T-helper 22 cell (primary cell): ENCODE measurements around the gene CYBA.

Source experiments
- DNase-seq: peaks from one replicate; pipeline ENCODE4 v3.0.0-alpha.2; 2020; ENCODE audit warnings: low read depth

The CYBA gene

DNA sequence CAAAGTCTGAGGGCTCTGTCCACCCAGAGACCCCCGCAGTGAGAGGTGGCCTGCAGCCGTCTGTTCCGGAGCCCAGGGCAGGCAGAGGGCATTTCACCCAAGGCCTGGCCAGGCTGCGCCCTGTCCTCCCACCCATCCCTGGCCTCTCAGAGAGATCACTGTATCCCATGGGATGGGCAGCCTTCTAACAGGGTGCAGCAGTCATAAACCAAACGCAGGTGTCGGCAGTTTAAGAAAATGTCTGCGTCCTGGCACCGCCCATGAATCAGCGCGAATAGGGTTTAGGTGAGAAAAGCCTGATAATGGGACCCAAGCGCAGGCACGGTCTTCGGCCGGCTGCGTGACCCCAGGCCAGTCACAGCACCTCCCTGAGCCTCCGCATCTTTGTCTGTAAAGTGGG, 5.4 kb downstream of the CYBA start:
- no peak for DNase-seq

DNA sequence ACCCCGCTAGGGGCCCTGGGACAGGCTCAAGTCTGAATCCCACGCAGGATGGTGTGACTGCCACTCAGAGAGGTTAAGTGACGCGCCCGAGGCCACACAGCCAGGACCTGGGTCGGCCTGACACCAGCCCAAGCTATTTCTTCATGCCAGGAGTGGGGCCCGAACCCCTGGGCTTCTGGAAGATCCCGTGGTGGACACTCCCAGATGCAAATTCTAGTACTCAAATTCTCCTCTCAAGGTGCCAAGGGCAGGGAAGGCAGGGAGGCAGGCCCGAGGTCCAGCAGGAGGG, 7.3 kb downstream of the CYBA start:
- DNase-seq: no peak

DNA sequence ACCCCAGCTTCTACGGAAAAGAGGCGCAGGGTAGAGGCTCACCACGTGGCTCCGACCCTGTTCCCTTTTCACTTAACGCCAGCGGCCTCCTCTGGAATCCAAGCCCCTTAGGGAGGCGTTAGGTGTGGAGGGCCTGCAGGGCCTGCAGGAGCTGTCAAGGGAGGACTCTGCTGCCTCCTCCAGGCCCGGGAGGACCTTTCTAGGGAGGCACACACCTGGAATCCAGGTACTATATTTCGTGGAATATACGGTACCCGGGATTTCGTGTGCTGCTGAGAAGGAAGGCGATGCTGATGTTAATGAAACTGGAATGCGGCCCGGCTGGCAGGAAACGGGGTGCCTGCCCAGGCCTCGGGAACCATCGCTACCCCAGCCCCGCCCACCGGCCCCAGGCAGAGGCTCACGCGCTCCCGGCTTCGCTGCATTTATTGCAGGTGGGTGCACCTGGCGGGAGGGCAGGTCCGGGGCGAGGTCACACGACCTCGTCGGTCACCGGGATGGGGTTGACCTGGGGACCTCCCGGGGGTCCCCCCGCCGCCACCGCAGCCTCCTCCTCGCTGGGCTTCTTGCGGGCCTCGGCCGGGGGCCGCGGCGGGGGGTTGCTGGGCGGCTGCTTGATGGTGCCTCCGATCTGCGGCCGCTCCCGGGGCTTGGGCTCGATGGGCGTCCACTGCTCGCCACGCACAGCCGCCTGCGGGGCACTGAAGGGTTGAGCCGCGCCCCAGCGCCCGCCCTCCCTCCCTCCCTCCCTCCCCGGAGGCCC, 7.8 kb downstream of the CYBA start:
- no peak for DNase-seq

DNA sequence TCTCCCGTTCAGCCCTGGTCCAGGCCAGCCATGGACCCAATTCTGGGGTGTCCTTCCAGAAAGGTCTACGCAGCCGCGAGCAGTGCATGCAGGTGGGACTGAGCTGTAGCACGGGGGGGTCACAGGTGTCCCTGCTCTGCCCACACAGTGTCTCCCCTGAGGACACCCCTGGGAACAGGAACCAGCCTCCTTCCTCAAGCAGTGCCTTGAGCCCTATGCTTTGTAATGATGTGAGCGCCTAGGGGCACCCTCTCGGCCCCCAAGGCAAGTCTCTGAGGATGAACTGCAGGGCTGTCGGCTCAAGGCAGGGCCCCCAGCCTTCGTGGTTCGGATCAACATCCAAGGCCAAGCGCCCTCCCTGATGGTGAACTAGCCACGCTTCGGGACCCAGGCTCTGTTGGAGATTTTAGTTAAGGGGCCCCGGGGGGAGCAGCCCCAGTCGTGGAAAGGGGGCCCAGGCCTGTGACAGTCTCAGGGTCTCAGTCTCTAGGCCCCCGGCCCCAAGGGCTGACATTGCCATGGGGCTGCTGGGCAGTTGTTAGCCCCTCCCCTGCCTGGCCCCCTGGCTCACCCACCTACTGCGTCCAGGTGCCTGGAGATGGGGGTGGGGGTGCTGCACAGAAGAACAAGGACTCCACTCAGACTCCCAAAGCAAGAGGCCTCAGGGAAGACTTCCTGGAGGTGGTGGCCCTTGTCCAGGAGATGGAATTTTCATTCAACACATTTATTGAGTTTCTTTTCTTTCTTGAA, 10.2 kb downstream of the CYBA start:
- no peak for DNase-seq

DNA sequence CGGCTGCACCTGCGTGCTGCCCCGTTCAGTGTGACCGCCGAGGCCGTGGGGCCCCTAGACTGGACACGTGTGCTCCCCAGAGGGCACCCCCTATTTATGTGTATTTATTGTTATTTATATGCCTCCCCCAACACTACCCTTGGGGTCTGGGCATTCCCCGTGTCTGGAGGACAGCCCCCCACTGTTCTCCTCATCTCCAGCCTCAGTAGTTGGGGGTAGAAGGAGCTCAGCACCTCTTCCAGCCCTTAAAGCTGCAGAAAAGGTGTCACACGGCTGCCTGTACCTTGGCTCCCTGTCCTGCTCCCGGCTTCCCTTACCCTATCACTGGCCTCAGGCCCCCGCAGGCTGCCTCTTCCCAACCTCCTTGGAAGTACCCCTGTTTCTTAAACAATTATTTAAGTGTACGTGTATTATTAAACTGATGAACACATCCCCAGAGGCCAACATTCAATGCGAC, 10.8 kb downstream of the CYBA start:
- no peak for DNase-seq

DNA sequence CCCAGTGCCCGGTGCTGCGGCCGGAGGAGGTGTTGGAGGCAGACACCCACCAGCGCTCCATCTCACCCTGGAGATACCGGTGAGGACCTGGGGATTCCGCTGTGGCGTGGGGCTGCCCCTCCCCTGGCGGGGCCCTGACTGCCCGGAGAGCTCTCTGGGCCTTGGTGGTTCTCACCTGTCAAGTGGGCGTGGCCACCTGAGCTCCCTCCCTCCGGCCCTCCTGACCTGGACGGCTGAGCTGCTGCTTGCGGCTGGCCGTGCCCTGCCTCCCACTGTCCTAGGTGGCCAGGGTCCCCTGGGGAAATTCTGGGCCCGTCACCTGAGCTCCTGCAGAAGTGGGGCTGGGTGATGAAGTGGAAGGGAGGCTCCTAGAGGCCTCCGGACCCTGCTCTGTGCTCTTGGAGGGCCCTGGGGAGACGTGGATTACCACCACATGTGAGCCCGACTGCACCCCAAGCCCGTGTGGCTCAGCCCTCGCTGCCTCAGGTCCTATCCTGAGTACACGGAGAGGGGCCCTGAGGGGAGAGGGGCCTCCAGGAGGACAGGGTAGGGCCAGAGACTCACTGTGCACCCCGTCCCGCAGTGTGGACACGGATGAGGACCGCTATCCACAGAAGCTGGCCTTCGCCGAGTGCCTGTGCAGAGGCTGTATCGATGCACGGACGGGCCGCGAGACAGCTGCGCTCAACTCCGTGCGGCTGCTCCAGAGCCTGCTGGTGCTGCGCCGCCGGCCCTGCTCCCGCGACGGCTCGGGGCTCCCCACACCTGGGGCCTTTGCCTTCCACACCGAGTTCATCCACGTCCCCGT, 11.4 kb downstream of the CYBA start:
- DNase-seq: no peak

DNA sequence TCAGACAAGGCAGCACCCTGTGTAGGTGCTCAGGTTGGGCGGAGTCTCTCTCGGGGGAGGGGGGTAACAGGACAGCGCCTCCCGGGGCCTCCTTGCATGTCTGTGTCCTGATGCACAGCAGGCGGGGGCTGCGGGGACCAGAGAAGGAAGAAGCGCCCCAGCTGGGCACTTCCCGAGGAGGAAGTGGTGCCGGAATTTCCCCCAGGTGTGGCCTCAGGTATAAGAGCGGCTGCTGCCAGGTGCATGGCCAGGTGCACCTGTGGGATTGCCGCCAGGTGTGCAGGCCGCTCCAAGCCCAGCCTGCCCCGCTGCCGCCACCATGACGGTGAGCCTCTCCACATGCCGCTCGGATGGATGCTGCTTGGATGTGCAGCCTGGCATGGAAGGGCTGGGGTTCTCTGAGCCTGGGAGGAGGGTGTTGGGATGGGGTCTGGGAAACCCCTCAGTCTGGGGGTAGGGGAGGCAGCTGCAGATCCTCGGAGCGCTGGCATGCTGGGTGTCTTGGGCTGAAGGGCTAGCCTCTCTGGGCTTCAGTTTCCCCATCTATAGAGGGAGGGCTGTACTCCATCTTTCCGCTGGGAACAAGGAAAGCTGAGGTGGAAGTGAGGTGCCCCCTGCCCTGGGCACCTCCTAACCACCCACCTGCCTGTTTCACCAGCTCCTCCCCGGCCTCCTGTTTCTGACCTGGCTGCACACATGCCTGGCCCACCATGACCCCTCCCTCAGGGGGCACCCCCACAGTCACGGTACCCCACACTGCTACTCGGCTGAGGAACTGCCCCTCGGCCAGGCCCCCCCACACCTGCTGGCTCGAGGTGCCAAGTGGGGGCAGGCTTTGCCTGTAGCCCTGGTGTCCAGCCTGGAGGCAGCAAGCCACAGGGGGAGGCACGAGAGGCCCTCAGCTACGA, 12.3 kb downstream of the CYBA start, which contains the start of gene IL17C:
Gene IL17C (plus strand): TSS at position 250 of the 908 bp plus-strand sequence. CDS start 70 bp downstream, at position 320.
- DNase-seq: peak; percentile 14

DNA sequence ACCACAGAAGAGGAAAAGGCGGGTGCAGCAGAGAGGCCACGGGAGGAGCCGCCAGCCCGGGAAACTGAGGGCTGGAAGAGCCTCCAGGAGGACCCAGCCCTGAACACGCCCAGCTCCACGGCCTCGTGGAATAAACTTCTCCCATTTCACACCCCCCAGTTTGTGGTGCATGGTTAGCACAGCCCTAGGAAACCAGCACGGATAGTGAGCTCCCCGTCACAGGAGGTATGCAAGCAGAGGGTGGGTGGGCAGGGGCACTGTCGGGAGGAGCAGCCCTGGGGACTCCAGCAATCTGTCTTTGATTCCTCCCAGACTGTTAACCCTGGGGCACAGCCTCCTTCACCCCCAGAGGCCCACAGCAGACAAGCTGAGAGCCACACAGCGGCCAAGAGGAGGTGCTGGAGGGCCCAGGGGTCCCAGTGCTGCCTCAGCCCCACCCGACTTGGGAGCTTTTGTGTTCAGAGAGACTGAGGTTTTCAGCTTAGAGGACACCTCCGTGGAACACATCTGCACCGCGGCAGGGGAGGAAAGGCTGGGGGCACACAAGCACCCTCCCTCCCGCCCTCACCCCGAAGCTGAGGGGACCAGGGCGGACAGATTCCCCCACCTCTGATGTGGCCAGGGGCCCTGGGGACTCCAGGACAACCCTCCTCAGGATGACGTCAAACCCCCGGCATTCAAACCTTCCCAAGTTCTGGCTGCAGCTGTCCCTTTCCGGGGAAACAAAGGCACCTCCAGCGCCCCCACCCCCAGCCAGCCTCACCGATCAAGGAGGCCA, 14.2 kb downstream of the CYBA start:
- no peak for DNase-seq

DNA sequence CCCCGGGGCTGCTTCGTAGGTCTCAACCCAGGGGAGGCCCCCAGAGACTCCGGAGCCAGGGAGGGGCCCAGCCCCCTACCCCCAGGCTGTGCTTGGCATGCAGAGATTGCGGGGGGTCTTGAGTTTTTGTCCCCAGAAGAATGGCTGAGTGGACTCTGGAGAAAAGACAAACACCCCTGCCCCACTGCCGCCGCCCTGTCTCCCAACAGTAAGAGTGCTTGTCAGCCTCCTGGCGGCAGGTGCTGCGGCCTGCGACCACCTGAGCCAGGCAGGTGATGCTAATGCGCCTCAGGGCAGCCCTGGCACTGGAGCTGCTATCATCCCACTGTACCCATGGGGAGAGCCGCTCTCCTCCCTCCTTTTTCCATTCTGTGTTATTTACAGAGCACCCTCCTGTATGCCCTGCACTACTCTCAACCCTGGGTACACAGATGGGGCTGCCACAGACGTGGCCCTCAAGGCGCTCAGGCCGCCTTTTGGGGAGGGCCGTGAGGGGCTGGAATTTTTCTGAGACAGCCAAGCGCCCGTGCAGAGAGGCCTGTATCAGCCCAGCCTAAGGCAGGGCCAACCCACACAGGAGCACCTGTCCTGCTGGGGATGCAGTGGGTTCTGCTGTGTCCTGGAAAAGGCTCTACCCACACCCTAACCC, 15.1 kb downstream of the CYBA start:
- DNase-seq: no peak

DNA sequence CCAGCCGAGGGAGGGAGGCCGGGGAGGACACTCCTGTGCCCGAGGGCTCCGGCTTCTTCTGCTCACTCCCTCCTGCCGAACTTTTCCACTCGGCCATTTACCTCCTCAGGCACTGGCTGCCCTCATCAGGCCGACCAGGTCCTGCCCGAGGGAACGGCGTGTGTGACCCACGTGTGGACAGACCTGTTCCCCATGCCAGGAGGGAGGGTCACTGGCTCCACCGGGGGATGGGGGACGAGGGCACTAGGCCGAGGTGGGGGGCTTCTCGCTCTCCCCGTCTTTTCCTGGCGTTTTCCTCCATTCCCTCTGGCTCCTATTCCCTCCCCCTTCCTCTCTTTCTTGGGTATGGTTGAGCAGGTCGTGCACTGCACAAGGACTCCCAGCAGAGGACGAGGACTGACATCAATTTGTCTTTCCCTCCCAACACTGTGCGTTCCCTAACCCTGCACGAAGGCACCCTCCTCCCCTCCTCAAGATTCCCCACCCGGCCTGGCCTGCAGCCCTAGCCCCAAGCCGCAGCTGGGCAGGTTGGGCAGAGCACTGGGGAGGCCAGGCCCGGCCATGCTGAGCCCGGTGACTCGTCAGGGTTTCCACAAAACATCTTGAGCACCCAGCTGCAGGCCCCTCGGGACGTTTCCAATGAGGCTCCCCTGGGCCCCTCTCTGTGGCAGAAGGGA, 15.7 kb downstream of the CYBA start:
- no peak for DNase-seq

DNA sequence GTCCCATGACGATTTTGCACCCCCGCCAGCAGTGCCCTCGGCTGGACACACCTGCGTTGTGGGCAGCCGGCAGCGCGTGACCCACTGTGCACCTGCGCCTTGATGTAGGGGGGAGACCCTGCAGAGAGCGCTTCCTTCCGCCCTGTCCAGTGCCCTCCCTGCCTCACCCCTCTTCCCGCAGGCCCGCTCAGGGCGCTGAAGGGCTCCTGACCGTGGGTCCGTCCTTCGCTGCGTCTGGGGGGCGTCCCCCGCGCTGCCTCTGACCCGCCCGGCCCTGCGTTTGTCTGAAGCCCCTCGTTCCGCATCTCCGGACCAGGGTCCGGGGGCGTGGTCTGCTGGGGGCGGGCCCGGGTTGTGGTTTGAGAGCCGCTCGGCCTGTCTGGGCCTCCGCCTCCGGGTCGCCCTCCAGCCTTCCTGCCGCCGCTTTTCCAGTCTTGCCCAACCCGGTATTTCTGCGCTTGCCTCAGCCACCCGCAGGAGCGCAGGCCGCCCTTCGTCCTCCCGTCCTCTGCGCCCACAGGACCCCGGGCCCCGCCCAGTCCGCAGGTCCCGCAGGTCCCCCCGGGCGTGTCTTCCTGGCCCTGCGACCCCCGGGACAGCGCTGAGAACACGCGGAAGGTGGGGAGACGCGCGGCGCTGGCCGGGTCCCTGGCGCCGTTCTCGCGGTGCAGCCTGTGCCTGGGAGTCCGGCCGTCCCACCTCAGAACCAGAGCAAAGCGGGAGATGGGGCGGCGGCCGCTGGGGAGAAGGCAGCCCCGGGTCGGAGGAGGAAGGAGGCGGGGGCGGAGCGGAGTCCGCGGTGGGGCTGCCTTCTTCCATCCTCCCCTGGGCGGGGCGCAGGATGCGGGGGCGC, 16.5 kb downstream of the CYBA start:
- DNase-seq: peak; percentile 20

DNA sequence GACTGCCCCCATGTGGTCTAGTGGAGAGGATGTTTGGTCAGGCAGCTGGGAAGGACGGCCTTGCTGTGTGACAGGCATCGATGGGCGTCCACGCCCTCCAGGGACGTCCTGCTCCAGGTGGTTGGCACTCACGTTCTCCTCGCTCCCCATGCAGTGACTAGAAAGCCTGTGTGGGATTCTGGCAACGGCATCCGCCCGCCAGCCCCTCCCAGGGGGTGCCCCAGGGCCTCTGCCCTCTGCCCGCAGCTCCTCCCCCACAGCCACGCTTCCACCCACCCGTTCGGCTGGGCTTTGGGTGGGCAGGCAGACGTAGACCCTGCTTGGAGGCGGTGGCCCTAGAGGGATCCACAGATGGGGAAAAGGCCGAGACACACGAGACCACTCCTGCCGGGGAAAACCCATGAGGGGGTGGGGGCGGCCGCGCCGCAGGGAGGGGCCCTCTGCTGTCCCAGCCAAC, 17.1 kb downstream of the CYBA start:
- peak; percentile 57 for DNase-seq

DNA sequence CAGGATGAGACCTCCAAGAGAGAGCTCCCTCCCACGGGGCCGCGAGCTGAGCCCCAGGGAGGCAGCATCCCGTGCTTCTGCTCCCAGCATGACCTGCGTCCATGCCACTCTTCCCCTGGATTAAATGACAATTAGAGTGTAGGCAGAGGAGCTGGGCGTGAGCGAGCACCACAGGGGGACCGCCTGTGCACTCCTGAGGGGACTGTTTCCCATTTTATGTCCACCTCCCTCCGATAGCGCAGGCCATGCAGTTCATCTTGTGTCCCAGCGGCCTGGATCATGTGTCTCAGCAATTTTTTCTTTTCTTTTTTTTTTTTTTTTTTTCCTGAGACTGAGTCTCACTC, 18.3 kb downstream of the CYBA start:
- no peak for DNase-seq

DNA sequence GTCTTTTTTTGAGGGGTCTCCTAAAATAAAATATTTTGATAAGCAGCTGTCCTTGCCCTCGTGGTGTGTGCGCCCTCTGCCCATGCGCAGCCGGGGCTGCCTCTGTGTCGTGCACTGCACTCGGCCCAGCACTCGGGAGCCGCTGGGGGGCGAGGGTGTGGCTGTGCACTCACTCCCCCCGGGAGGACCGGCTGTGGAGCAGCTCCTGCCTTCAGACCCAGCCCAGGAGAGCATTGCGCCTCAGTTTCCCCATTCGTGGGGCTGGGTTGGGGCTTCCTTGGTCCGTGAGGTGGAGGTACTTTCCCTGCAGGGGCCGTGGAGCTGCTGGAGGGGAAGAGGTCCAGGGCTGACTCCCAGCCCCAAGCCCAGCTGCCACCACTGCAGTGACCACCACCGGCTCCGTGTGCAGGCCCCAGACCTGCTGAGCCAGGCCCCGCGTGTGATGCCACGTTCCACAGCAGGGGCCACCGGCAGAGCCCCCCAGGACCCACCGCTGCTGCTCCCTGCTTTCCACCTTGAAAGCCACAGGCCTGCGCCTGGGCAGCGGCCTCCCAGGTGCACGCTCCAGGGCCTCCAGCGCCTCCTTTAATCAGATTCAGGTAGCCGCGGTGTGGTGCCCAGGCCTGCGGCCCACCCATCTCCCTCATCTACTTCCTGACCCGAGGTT, 18.8 kb downstream of the CYBA start:
- DNase-seq: no peak

DNA sequence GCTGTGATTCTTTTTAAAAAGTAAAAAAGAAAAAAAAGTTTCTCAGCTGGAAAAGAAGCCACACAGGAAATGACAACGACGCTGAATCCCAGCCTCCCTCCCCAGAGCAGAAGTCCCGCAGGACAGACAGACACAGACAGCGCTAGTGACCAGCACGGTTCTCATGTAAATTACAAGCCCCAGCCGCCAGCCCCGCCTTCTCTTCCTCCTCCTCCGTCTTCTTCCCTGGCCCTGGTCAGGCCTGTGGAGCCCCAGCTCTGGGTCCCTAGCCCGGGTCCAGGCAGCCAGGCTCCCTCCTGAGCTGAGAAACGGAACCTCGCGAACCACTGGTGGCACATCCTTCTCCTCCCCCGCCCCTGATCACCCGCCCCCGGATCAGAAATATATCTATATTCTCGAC, 19.5 kb downstream of the CYBA start:
- DNase-seq: no peak

DNA sequence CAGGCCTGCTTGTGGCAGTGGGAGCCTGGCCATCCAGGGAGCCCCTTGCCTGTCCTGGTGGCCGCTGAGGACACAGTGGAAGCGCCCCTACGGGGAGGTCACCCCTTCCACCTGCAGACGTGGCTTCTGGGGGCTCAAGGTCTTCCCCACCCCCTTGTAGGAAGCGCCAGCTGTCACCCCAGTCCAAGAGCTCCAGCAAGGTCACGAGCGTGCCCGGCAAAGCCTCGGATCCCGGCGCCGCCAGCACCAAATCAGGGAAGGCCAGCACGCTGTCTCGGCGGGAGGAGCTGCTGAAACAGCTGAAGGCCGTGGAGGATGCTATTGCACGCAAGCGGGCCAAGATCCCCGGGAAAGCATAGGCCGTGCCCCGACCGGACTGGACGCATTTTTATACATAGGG, 19.9 kb downstream of the CYBA start:
- no peak for DNase-seq

DNA sequence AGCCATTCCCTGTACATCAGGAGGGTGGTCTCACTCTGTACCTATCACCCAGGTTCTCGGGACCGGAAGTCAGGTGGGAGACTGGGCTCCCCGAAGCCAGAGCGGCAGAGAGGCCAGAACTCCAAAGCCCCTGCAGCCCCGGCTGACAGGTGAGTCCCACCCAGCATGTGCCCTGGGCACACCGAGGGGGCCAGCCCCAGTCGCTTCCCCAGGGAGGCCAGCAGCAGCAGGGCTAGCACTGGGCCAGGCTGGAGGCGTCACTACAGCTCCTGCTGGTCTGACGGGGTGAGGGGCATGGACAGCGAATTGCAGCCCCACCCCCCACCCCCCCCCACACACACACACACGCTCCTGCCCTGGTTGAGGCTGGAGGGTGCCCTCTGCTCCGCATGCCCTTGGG, 20.4 kb downstream of the CYBA start:
- no peak for DNase-seq

DNA sequence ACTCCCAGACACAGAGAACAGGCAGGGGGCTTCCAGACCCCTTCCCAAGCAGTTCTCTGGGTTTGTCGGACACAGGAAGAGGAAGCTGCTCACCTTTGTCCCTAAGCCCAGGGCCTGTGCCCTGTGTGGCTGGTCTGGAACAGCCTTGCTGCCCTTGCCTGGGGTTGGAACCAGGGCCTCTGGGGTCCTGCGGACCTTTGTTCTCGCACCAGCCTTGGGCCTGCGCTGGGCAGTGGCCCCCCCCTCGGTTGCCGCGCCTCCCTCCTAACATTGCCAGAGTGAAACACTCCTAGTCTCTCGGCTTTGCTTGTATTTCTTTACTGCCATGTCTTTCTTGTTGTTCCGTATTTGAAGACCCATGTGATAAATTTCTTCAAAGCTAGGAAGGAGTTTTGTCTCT, 21.0 kb downstream of the CYBA start:
- DNase-seq: no peak
